GM12801 (cell line): Measurements from ENCODE around the gene FCSK.

Experiments
- TF ChIP-seq, protein P1 (sequence below): IDR thresholded peaks from one replicate; pipeline ENCODE4 v1.5.1; 2011; ENCODE audit warnings: control low read depth; ENCODE audit not compliant: insufficient read length; ENCODE audit errors: extremely low read depth

Gene FCSK

GRCh38 chr16:70476272-70477020 lies 22.1 kb downstream of the FCSK start:
- TF ChIP-seq, protein P1, sequence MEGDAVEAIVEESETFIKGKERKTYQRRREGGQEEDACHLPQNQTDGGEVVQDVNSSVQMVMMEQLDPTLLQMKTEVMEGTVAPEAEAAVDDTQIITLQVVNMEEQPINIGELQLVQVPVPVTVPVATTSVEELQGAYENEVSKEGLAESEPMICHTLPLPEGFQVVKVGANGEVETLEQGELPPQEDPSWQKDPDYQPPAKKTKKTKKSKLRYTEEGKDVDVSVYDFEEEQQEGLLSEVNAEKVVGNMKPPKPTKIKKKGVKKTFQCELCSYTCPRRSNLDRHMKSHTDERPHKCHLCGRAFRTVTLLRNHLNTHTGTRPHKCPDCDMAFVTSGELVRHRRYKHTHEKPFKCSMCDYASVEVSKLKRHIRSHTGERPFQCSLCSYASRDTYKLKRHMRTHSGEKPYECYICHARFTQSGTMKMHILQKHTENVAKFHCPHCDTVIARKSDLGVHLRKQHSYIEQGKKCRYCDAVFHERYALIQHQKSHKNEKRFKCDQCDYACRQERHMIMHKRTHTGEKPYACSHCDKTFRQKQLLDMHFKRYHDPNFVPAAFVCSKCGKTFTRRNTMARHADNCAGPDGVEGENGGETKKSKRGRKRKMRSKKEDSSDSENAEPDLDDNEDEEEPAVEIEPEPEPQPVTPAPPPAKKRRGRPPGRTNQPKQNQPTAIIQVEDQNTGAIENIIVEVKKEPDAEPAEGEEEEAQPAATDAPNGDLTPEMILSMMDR = no peak

DNA sequence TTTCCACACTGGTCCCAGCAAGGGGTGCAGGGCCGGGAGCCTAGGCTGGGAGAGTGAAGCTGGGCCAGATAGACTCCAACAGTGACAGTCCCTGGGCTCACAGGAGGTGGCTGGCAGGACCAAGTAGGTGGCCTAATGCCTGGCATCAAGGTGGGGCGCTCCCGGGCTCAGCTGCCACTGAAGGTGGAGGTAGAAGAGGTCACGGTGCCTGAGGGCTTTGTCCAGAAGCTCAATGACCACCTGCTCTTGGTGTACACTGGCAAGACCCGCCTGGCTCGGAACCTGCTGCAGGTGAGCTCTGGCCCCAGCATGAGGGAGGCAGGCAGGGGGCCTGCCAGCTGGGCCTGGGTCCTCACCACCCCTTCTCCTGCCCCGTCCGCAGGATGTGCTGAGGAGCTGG lies 23.8 kb downstream of the FCSK start:
- TF ChIP-seq, protein P1 = no peak

- TF ChIP-seq, protein P1 = no peak
Measured at GRCh38 chr16:70478912-70479341, 24.5 kb downstream of the FCSK start.

- TF ChIP-seq, protein P1 = no peak
Measured at GRCh38 chr16:70480127-70481105, 26.0 kb downstream of the FCSK start.

DNA sequence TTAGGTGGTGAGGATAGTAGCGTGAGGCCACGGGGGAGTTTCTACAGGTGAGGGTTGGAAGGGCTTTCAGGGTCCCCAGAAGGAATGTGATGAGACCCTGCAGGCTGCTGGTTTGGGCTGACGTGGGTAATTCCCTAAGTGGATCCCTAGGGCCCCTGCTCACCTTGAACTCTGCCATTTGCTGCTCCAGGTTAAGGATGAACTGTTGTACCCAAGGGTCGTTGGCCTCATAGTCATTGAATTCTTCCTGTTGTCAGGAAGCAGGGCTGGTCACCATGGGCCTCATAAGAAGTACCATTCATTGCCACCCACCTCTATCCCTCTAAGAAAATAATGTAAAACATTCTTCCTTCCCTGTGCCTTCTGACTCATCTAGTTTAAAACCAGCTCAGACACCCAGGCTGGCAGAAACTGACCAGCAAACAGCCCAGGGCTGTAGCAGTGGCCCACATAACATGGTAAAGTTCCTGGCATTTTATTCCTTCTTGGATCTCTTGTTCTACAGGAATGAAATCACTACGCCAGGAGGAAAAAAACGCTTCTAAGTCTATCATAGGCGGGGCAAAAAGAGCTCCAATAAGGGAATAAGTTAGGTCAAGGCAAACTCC lies 27.6 kb downstream of the FCSK start:
- TF ChIP-seq, protein P1 = no peak

DNA sequence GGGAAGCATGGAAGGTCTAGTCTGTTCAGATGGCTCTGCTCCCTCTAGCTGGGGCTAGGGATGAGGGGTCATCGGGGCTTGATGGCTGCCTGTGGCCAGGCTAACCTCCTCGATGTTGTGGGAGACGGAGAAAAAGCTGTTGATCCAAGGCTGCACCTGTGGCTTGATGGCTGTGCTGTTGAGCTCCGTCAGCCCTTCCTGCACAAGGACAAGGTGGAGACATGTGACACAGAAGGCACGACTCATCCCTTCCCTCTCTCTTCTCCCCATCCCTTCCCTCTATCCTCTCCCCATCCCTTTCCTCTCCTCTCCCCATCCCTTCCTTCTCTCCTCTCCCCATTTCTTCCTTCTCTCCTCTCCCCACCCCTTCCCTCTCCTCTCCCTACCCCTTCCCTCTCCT lies 28.2 kb downstream of the FCSK start:
- TF ChIP-seq, protein P1 = no peak

DNA sequence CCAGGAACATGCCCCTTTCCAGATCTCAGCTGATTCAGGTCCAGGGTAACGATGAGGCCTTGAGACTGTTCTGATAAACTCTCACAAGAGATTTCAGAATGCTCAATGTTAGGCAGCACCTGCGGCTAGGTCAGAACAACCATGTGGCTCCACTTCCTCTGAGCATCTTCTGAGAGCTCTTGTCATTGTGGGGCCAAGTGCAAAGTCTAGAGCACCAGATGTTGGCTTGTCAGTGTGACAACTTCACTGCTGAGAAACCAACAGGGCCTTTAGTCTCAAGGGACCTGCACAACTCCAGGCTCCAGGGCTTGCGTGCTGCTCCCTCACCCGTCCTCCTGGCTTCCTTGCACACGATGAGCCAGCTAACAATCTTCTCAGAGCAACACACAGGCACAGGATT lies 29.0 kb downstream of the FCSK start:
- TF ChIP-seq, protein P1 = no peak
